Measurements from ENCODE around the gene CLCN1. TPM values are rescaled to one million over a fixed set of nuclear protein-coding genes. Genes with fewer than 3 reads are reported as not detected.
A peak's percentile ranks its signal among the peaks of the same experiment; 100 is the strongest.

Gene CLCN1
- total and polyA plus RNA-seq, 4 donors = not detected

DNA sequence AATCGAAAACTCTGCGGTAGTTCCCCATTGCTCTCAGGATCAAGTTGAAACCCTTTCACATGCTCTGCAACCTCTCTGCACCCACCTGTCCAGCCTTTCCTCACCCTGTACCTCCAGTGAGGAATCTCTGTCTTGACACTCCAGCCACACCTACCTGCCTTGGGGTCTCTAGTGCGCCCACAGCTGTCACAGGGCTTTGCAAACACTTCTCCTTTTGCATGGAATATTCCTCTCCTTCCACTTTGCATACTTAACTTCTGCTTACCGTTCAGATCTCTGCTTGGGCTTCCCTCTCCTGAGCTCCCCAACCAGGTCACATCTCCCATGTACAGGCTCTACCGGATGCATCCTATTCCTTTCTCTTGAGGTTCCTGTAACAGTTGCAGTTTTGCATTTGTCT lies 58.6 kb downstream of the CLCN1 start:
- intact Hi-C loops (cut with DNase I) = no loop called here
- Histone ChIP-seq H3K4me3 (ENCODE audit: low read length in 2 of 2) (no peak overlapping the region), H3K27me3 (ENCODE audit: control insufficient read depth in 1 of 2, insufficient read depth in 2 of 2, low read length in 1 of 2) (no peaks in the 10 kb centered on the region), H3K27ac (ENCODE audit: low read depth in 1 of 2, low read length in 2 of 2) (no peak overlapping the region), H3K9me3 (ENCODE audit: control insufficient read depth, low read length) (no peaks in the 10 kb centered on the region), H3K36me3 (ENCODE audit: control insufficient read depth in 1 of 2, insufficient read depth in 2 of 2, low read length in 1 of 2) (no peaks in the 10 kb centered on the region), H3K4me1 (ENCODE audit: control insufficient read depth in 1 of 2, insufficient read depth in 2 of 2, low read length in 2 of 2) (no peaks in the 10 kb centered on the region)
- 90 to 92% methylated on average over 5 of the region's 5 CpGs for WGBS, 2 donors
- DNase-seq (peak in 1 of 2 donors; percentile 12), ATAC-seq (ENCODE audit: low FRiP score) (no peak)

DNA sequence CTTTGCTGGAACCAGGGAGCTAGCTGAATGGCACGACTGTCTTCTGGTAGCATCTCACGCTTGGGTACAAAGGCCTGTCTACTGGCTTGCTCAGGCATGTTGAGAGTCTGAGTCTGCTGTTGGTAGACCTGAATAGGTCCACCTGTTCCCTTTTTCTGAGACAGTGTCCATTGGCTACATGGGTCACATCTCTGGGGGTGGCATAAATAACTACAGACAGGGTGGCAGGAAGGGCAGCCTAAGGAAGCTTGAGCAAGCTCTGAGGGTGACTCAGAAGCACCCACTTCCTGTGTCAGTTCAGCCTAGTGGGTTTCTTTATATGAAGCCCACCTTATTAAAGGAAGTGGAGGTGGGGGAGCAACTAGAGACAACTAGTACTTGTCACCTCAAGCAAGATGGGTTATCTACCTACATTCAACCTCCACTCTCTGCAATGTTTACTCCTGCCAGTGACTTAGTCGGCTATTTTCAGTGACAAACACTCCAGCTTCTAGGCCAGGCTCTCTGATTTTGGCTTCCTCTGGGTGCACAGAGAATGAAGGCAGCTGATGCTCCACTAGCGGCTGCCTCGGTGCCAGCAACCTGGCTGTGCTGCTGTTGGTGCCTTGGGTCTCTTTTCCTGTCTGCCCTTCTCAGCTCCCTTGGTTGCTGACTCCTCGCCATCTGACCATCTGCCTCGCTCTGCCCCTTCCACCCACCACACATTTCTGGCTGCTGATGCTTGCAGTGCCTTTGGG lies 59.6 kb downstream of the CLCN1 start:
- no peaks in the 10 kb centered on the region for H3K9me3 ChIP-seq (ENCODE audit: control insufficient read depth, low read length)
- H3K27ac ChIP-seq (ENCODE audit: low read depth in 1 of 2, low read length in 2 of 2) = no peak overlapping the region
- no peaks in the 10 kb centered on the region for H3K27me3 ChIP-seq (ENCODE audit: control insufficient read depth in 1 of 2, insufficient read depth in 2 of 2, low read length in 1 of 2)
- WGBS, 2 donors = 87 to 95% methylated on average over 7 of the region's 7 CpGs
- DNase-seq = peak in 1 of 2 donors; percentile 48
- no peak overlapping the region for H3K4me3 ChIP-seq (ENCODE audit: low read length in 2 of 2)
- ATAC-seq (ENCODE audit: low FRiP score) = no peak
- intact Hi-C loops (cut with DNase I) = loop anchor here in 1 of 2 donors (5.0 kb wide), 1 partner anchor 37 kb away; no protein-coding TSS in a partner anchor
- H3K36me3 ChIP-seq (ENCODE audit: control insufficient read depth in 1 of 2, insufficient read depth in 2 of 2, low read length in 1 of 2) = no peaks in the 10 kb centered on the region
- H3K4me1 ChIP-seq (ENCODE audit: control insufficient read depth in 1 of 2, insufficient read depth in 2 of 2, low read length in 2 of 2) = no peaks in the 10 kb centered on the region

- H3K9me3 ChIP-seq (ENCODE audit: control insufficient read depth, low read length) = no peaks in the 10 kb centered on the region
- no peak overlapping the region for H3K4me3 ChIP-seq (ENCODE audit: low read length in 2 of 2)
- no peaks in the 10 kb centered on the region for H3K27me3 ChIP-seq (ENCODE audit: control insufficient read depth in 1 of 2, insufficient read depth in 2 of 2, low read length in 1 of 2)
- intact Hi-C loops (cut with DNase I) = loop anchor here in 1 of 2 donors (5.0 kb wide), 1 partner anchor 36 kb away; no protein-coding TSS in a partner anchor
- DNase-seq (peak in 1 of 2 donors; percentile 59), ATAC-seq (ENCODE audit: low FRiP score) (no peak)
- WGBS, 2 donors = 75 to 82% methylated on average over 5 of the region's 5 CpGs
- H3K4me1 ChIP-seq (ENCODE audit: control insufficient read depth in 1 of 2, insufficient read depth in 2 of 2, low read length in 2 of 2) = no peaks in the 10 kb centered on the region
- H3K36me3 ChIP-seq (ENCODE audit: control insufficient read depth in 1 of 2, insufficient read depth in 2 of 2, low read length in 1 of 2) = no peaks in the 10 kb centered on the region
- no peak overlapping the region for H3K27ac ChIP-seq (ENCODE audit: low read depth in 1 of 2, low read length in 2 of 2)
Observed at GRCh38 chr7:143376396-143376795, 60.5 kb downstream of the CLCN1 start.

- DNase-seq (no peak), ATAC-seq (ENCODE audit: low FRiP score) (peak; percentile 0)
- intact Hi-C loops (cut with DNase I) = loop anchor here (2.0 to 5.0 kb wide), 2 partner anchors 15 to 33 kb away; no protein-coding TSS in a partner anchor
- Histone ChIP-seq H3K4me1 (ENCODE audit: control insufficient read depth in 1 of 2, insufficient read depth in 2 of 2, low read length in 2 of 2) (peaks cover 0 to 2% of the 10 kb centered on the region in 2 donors), H3K9me3 (ENCODE audit: control insufficient read depth, low read length) (no peaks in the 10 kb centered on the region), H3K36me3 (ENCODE audit: control insufficient read depth in 1 of 2, insufficient read depth in 2 of 2, low read length in 1 of 2) (peaks cover 0 to 1% of the 10 kb centered on the region in 2 donors), H3K27ac (ENCODE audit: low read depth in 1 of 2, low read length in 2 of 2) (peak overlapping the region; percentile 31 to 95), H3K4me3 (ENCODE audit: low read length in 2 of 2) (peak overlapping the region; percentile 50 to 95), H3K27me3 (ENCODE audit: control insufficient read depth in 1 of 2, insufficient read depth in 2 of 2, low read length in 1 of 2) (no peaks in the 10 kb centered on the region)
- 4 to 5% methylated on average over 15 of the region's 15 CpGs for WGBS, 2 donors
Observed at GRCh38 chr7:143379611-143380259, 63.8 kb downstream of the CLCN1 start.

- H3K9me3 ChIP-seq (ENCODE audit: control insufficient read depth, low read length) = no peaks in the 10 kb centered on the region
- intact Hi-C loops (cut with DNase I) = no loop called here
- DNase-seq (peak; percentile 95 to 96), ATAC-seq (ENCODE audit: low FRiP score) (peak; percentile 91)
- peak overlapping the region; percentile 50 to 95 for H3K4me3 ChIP-seq (ENCODE audit: low read length in 2 of 2)
- H3K27me3 ChIP-seq (ENCODE audit: control insufficient read depth in 1 of 2, insufficient read depth in 2 of 2, low read length in 1 of 2) = no peaks in the 10 kb centered on the region
- H3K4me1 ChIP-seq (ENCODE audit: control insufficient read depth in 1 of 2, insufficient read depth in 2 of 2, low read length in 2 of 2) = peaks cover 0 to 2% of the 10 kb centered on the region in 2 donors
- 0 to 1% methylated on average over 35 of the region's 35 CpGs for WGBS, 2 donors
- H3K27ac ChIP-seq (ENCODE audit: low read depth in 1 of 2, low read length in 2 of 2) = peak overlapping the region; percentile 96 to 97
- H3K36me3 ChIP-seq (ENCODE audit: control insufficient read depth in 1 of 2, insufficient read depth in 2 of 2, low read length in 1 of 2) = peaks cover 0 to 1% of the 10 kb centered on the region in 2 donors
Observed at GRCh38 chr7:143380260-143380645, 64.3 kb downstream of the CLCN1 start.

DNA sequence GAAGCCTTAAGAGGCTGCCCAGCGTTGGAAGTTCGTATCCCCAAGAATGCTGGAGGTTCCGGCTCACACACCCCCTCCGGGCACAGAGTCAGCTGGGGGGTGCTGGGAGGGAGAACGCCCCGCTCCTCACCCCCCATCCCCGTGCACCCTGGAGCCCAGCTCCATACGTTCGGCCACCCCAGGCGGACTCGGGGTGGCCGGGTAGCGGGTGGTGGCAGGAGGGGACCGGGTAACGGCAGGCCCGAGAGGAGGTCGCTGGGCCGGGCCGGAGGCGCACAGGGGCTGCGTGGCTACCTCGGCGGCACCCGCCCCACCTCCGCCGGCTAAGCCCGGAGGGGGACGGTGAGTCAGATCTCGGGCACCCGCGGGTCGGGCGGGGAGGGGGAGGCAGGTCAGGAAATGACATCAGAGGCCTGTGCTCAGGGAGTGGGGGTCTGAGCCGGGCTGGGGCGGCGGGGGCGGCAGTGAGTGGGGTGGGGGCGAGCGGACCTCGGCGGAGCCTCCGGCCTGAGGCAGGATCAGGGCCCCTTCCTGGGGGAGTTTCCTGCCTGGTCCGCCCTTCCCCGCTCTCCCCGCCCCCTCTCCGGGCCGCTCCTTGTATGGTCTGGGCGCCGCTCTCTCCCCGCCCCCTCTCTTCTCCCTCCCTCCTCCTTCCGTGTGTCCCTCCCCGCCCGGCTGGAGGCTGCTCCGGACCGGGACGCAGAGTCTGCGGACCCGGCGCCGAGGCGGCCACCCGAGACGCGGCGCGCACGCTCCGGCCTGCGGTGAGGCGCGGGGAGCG lies 64.9 kb downstream of the CLCN1 start, which contains the start of gene ZYX:
Gene ZYX, plus strand, starts transcription at position 700 of the 781 bp plus-strand sequence. CDS start 227 bp downstream, outside the sequence.
- H3K4me1 ChIP-seq (ENCODE audit: control insufficient read depth in 1 of 2, insufficient read depth in 2 of 2, low read length in 2 of 2) = peaks cover 0 to 2% of the 10 kb centered on the region in 2 donors
- H3K36me3 ChIP-seq (ENCODE audit: control insufficient read depth in 1 of 2, insufficient read depth in 2 of 2, low read length in 1 of 2) = peaks cover 0 to 1% of the 10 kb centered on the region in 2 donors
- peak within 1 kb of the TSS; percentile 96 to 100 for H3K27ac ChIP-seq (ENCODE audit: low read depth in 1 of 2, low read length in 2 of 2)
- 1 to 2% methylated on average over 33 to 72 of the region's 72 CpGs for WGBS, 2 donors
- peak; percentile 98 to 99 for DNase-seq
- intact Hi-C loops (cut with DNase I) = loop anchor here in 1 of 2 donors (1.0 kb wide), 1 partner anchor 10 kb away; no protein-coding TSS in a partner anchor
- peak within 1 kb of the TSS; percentile 91 to 95 for H3K4me3 ChIP-seq (ENCODE audit: low read length in 2 of 2)
- no peaks in the 10 kb centered on the region for H3K27me3 ChIP-seq (ENCODE audit: control insufficient read depth in 1 of 2, insufficient read depth in 2 of 2, low read length in 1 of 2)
- ATAC-seq (ENCODE audit: low FRiP score) = peak; percentile 92
- no peaks in the 10 kb centered on the region for H3K9me3 ChIP-seq (ENCODE audit: control insufficient read depth, low read length)

DNA sequence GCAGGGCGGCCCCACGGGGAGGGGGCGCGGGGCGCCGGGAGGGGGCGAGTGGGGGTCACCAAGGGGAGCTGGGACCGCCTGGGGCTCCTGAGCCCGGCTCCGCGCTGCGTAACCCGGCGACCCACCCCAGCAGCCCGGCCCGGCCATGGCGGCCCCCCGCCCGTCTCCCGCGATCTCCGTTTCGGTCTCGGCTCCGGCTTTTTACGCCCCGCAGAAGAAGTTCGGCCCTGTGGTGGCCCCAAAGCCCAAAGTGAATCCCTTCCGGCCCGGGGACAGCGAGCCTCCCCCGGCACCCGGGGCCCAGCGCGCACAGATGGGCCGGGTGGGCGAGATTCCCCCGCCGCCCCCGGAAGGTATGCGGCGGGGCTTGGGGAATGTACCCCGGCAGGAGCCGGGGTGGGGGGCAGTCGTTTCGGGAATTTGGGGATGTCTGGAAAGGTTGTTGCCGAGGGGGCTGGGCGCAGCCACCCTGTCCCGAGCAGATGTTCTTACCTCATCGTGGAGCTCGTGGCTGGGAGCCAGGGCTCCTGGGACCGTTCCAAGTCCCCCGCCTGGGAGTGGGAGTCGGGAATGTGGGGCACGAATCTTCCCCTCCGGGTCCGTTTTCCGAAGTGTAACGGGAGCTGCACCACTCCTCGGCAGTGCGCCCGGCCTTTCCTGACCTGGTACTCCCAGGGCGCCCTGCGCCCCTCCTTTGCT lies 65.7 kb downstream of the CLCN1 start:
- H3K9me3 ChIP-seq (ENCODE audit: control insufficient read depth, low read length) = no peaks in the 10 kb centered on the region
- no peaks in the 10 kb centered on the region for H3K27me3 ChIP-seq (ENCODE audit: control insufficient read depth in 1 of 2, insufficient read depth in 2 of 2, low read length in 1 of 2)
- peak overlapping the region; percentile 91 to 95 for H3K4me3 ChIP-seq (ENCODE audit: low read length in 2 of 2)
- 0% methylated on average over 54 to 64 of the region's 64 CpGs for WGBS, 2 donors
- H3K4me1 ChIP-seq (ENCODE audit: control insufficient read depth in 1 of 2, insufficient read depth in 2 of 2, low read length in 2 of 2) = peaks cover 2 to 4% of the 10 kb centered on the region in 2 donors
- DNase-seq (peak; percentile 85 to 95), ATAC-seq (ENCODE audit: low FRiP score) (no peak)
- intact Hi-C loops (cut with DNase I) = loop anchor here in 1 of 2 donors (1.0 kb wide), 1 partner anchor 10 kb away; no protein-coding TSS in a partner anchor
- peak overlapping the region; percentile 95 to 100 for H3K27ac ChIP-seq (ENCODE audit: low read depth in 1 of 2, low read length in 2 of 2)
- peaks cover 0 to 1% of the 10 kb centered on the region in 2 donors for H3K36me3 ChIP-seq (ENCODE audit: control insufficient read depth in 1 of 2, insufficient read depth in 2 of 2, low read length in 1 of 2)

Measured in aorta (tissue), 5 donors.